ENCODE data around the gene FETUB.
A peak's percentile ranks its signal among the peaks of the same experiment; 100 is the strongest.

DNA sequence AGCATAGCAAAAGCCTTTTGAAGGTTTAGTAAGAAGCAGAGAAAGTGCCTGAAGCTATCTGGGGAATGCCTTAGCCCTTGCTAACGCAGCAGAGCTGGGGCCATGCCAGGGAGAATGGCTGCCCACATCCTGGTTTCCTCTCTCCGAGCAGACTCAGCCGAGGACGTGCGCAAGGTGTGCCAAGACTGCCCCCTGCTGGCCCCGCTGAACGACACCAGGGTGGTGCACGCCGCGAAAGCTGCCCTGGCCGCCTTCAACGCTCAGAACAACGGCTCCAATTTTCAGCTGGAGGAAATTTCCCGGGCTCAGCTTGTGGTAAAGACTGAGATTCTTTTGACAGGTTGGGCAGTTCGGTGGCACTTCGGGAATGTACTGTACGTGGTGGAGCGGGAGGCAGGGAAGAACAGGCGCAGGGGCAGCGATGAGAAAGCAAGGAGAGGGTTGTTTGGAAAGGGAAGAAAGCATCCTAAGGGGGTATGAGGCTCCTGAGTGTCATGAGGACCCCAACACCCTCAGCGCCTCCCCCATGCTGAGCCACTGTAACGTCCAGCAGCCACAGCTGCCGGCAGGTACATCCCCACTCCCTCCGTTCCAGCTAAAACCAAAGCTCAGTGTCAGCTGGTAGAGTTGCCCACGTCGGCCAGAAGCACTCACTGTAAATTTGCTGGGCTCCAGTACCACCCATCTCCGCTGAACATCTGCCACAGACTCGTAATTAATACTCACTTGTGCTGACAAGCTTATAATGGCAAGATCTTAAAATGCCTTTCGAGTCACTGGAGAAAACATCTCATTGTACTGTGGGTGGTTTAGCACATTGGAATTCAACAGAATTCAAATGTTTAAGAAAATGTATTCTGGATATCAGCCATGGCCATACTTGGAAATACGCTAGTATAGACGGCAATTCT is 22.9 kb upstream of the FETUB start:
- TF ChIP-seq, protein P1, sequence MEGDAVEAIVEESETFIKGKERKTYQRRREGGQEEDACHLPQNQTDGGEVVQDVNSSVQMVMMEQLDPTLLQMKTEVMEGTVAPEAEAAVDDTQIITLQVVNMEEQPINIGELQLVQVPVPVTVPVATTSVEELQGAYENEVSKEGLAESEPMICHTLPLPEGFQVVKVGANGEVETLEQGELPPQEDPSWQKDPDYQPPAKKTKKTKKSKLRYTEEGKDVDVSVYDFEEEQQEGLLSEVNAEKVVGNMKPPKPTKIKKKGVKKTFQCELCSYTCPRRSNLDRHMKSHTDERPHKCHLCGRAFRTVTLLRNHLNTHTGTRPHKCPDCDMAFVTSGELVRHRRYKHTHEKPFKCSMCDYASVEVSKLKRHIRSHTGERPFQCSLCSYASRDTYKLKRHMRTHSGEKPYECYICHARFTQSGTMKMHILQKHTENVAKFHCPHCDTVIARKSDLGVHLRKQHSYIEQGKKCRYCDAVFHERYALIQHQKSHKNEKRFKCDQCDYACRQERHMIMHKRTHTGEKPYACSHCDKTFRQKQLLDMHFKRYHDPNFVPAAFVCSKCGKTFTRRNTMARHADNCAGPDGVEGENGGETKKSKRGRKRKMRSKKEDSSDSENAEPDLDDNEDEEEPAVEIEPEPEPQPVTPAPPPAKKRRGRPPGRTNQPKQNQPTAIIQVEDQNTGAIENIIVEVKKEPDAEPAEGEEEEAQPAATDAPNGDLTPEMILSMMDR (IDR thresholded peaks at IDR 0.05) = peak; percentile 72 to 86 (median 80)
- no peak for TF ChIP-seq POLR2A (IDR thresholded peaks at IDR 0.05)

Measured in adrenal gland (tissue), 5 donors.